Common myeloid progenitor, CD34-positive (primary cell): ENCODE measurements around the gene CMTM1.

ENCODE experiments used
- CTCF ChIA-PET: fragments of 350-600 bp; sonication (Branson Sonifier 250); formaldehyde crosslinking; loops from one replicate; lab custom pipeline; 2021; ENCODE audit warnings: antibody characterized with exemption; lab: Charles Lee
- POLR2A ChIA-PET: fragments of 350-600 bp; sonication (Branson Sonifier 250); formaldehyde crosslinking; loops from one replicate; lab custom pipeline; 2021; ENCODE audit warnings: antibody characterized with exemption; lab: Charles Lee
- DNase-seq, 3 donors: peaks; one replicate each; pipeline versions ENCODE4 v3.0.0 to v3.0.0-alpha.2; 2013
- H3K27ac ChIP-seq, 2 experiments: 1 replicate in 1 of 2; 2 replicates in 1 of 2; pipeline ENCODE4 v1.7.0; 2013; ENCODE audit warnings: inconsistent platforms in 2 of 2, low read length in 2 of 2, mild to moderate bottlenecking in 2 of 2, low read depth in 1 of 2, moderate library complexity in 1 of 2; ENCODE audit not compliant: severe bottlenecking in 2 of 2, insufficient read depth in 1 of 2, poor library complexity in 1 of 2
- H3K27me3 ChIP-seq, 5 experiments: replicated peaks in 2 of 5; 1 replicate in 3 of 5; 2 replicates in 2 of 5; pipeline versions ENCODE4 v1.6.1 to v1.7.0; 2013; ENCODE audit warnings: low read length in 4 of 5, mild to moderate bottlenecking in 2 of 5, moderate library complexity in 2 of 5, inconsistent platforms in 1 of 5; ENCODE audit not compliant: insufficient read depth in 5 of 5, control insufficient read depth in 4 of 5
- H3K36me3 ChIP-seq, 4 experiments: 1 replicate in 2 of 4; 2 replicates in 2 of 4; pipeline versions ENCODE4 v1.6.1 to v1.7.0; 2013; ENCODE audit warnings: low read length in 3 of 4, control low read depth in 1 of 4, mild to moderate bottlenecking in 1 of 4; ENCODE audit not compliant: control insufficient read depth in 4 of 4, insufficient read depth in 4 of 4
- H3K4me1 ChIP-seq, 4 experiments: 1 replicate in 3 of 4; 2 replicates in 1 of 4; pipeline versions ENCODE4 v1.6.1 to v1.7.1; 2013; ENCODE audit warnings: low read length in 3 of 4, mild to moderate bottlenecking in 3 of 4, control low read depth in 1 of 4, inconsistent platforms in 1 of 4, moderate library complexity in 1 of 4; ENCODE audit not compliant: control insufficient read depth in 4 of 4, insufficient read depth in 4 of 4; ENCODE audit errors: control extremely low read depth in 1 of 4
- H3K4me3 ChIP-seq, 7 experiments: 1 replicate in 4 of 7; 2 replicates in 3 of 7; pipeline versions ENCODE4 v1.5.1 to v1.7.0; 2013; ENCODE audit warnings: mild to moderate bottlenecking in 7 of 7, low read length in 6 of 7, moderate library complexity in 6 of 7, inconsistent platforms in 2 of 7, low read depth in 2 of 7, control low read depth in 1 of 7; ENCODE audit not compliant: insufficient read depth in 4 of 7, control insufficient read depth in 1 of 7; ENCODE audit errors: extremely low read depth in 1 of 7
- H3K9me3 ChIP-seq, 5 experiments: 1 replicate in 4 of 5; 2 replicates in 1 of 5; pipeline versions ENCODE4 v1.6.1 to v1.7.1; 2013; ENCODE audit warnings: low read length in 4 of 5, mild to moderate bottlenecking in 2 of 5, inconsistent platforms in 1 of 5, low read depth in 1 of 5, moderate library complexity in 1 of 5; ENCODE audit not compliant: control insufficient read depth in 4 of 5, insufficient read depth in 2 of 5; ENCODE audit errors: control extremely low read depth in 1 of 5
- WGBS: methylation state at CpG from one replicate; pipeline ENCODE4 v1.1.5; 2013; ENCODE audit not compliant: insufficient coverage; 5-methylcytosine and 5-hydroxymethylcytosine counted together

CMTM1 gene

GRCh38 chr16:66524601-66525164 lies 41.6 kb upstream of the CMTM1 start:
- POLR2A ChIA-PET = interaction anchor here (1.0 to 7.5 kb wide), 5 partner anchors 13 to 66 kb away, joined by 3 to 52 read pairs (median 4); partner anchors contain the start of genes CKLF and TK2
- WGBS = 17% methylated on average over 6 of the region's 6 CpGs
- CTCF ChIA-PET = interaction anchor here (0.6 to 11.7 kb wide), 11 partner anchors 9 to 79 kb away, joined by 3 to 168 read pairs (median 7); partner anchors contain the start of genes CKLF, CMTM2 and TK2
- peak; percentile 95 to 99 (median 97) for DNase-seq
- H3K27me3 ChIP-seq = no peaks in the 10 kb centered on the region
- no peaks in the 10 kb centered on the region for H3K9me3 ChIP-seq
- H3K4me1 ChIP-seq = peaks cover 35 to 76% (median 75%) of the 10 kb centered on the region in 4 experiments
- peaks cover 0 to 27% (median 3%) of the 10 kb centered on the region in 4 experiments for H3K36me3 ChIP-seq
- H3K27ac ChIP-seq = peak overlapping the region; percentile 80 to 81
- H3K4me3 ChIP-seq = peak overlapping the region in 4 of 7 experiments; percentile 4 to 48 (median 35)

GRCh38 chr16:66525396-66526180 lies 40.7 kb upstream of the CMTM1 start:
- WGBS = 40% methylated on average over 9 of the region's 9 CpGs
- peak; percentile 73 to 83 (median 79) for DNase-seq
- H3K27ac ChIP-seq = peak overlapping the region in 1 of 2 experiments; percentile 81
- ChIA-PET POLR2A (interaction anchor here (1.0 to 7.5 kb wide), 5 partner anchors 14 to 65 kb away, joined by 3 to 52 read pairs (median 4); partner anchors contain the start of genes CKLF and TK2), CTCF (interaction anchor here (0.7 to 11.7 kb wide), 9 partner anchors 8 to 83 kb away, joined by 3 to 168 read pairs (median 5); partner anchors contain the start of genes CKLF and TK2)
- peak overlapping the region in 3 of 7 experiments; percentile 3 to 27 (median 23) for H3K4me3 ChIP-seq
- H3K27me3 ChIP-seq = no peaks in the 10 kb centered on the region
- H3K36me3 ChIP-seq = peaks cover 3 to 34% (median 5%) of the 10 kb centered on the region in 4 experiments
- H3K9me3 ChIP-seq = no peaks in the 10 kb centered on the region
- H3K4me1 ChIP-seq = peaks cover 31 to 67% (median 66%) of the 10 kb centered on the region in 4 experiments

GRCh38 chr16:66528294-66528693 lies 37.9 kb upstream of the CMTM1 start:
- H3K36me3 ChIP-seq = peaks cover 7 to 43% (median 9%) of the 10 kb centered on the region in 4 experiments

GRCh38 chr16:66529475-66529874 lies 36.8 kb upstream of the CMTM1 start:
- Histone ChIP-seq H3K9me3 (no peaks in the 10 kb centered on the region), H3K4me3 (no peak overlapping the region), H3K27ac (no peak overlapping the region), H3K27me3 (no peaks in the 10 kb centered on the region), H3K4me1 (peaks cover 14 to 28% (median 28%) of the 10 kb centered on the region in 4 experiments), H3K36me3 (peaks cover 7 to 43% (median 9%) of the 10 kb centered on the region in 4 experiments)
- ChIA-PET CTCF (interaction anchor here (1.1 to 1.9 kb wide), 4 partner anchors 10 to 34 kb away, joined by 3 to 12 read pairs (median 4); no protein-coding TSS in a partner anchor), POLR2A (interaction anchor here (0.5 kb wide), 1 partner anchor 316 kb away, joined by 3 read pairs; no protein-coding TSS in a partner anchor)
- 88% methylated on average over 3 of the region's 6 CpGs for WGBS
- DNase-seq = no peak

More at GRCh38 chr16:66528294-66528693, 37.9 kb upstream of the CMTM1 start:
- Histone ChIP-seq H3K27me3 (no peaks in the 10 kb centered on the region), H3K9me3 (no peaks in the 10 kb centered on the region), H3K4me1 (peaks cover 16 to 40% (median 39%) of the 10 kb centered on the region in 4 experiments), H3K4me3 (no peak overlapping the region), H3K27ac (no peak overlapping the region)
- WGBS = 100% methylated on average over 5 of the region's 5 CpGs
- DNase-seq = no peak
- POLR2A ChIA-PET = no interaction called here
- CTCF ChIA-PET = interaction anchor here (1.2 to 11.7 kb wide), 9 partner anchors 8 to 143 kb away, joined by 3 to 168 read pairs (median 4); partner anchors contain the start of genes CKLF and TK2

- WGBS = 100% methylated on average over 1 of the region's 1 CpG
- peaks cover 7 to 42% (median 11%) of the 10 kb centered on the region in 4 experiments for H3K36me3 ChIP-seq
- no peak overlapping the region for H3K4me3 ChIP-seq
- no peak overlapping the region for H3K27ac ChIP-seq
- H3K9me3 ChIP-seq = no peaks in the 10 kb centered on the region
- POLR2A ChIA-PET = no interaction called here
- H3K4me1 ChIP-seq = peaks cover 0 to under 1% (median 0%) of the 10 kb centered on the region in 4 experiments
- CTCF ChIA-PET = interaction anchor here (0.5 to 1.9 kb wide), 4 partner anchors 13 to 69 kb away, joined by 3 to 5 read pairs (median 4); no protein-coding TSS in a partner anchor
- no peak for DNase-seq
- no peaks in the 10 kb centered on the region for H3K27me3 ChIP-seq
These were observed 31.9 kb upstream of the CMTM1 start for GRCh38 chr16:66534376-66534799.

- WGBS = 86% methylated on average over 3 of the region's 4 CpGs
- CTCF ChIA-PET = interaction anchor here (0.9 to 1.4 kb wide), 3 partner anchors 8 to 27 kb away, joined by 4 to 5 read pairs (median 5); no protein-coding TSS in a partner anchor
These were observed 29.7 kb upstream of the CMTM1 start for GRCh38 chr16:66536525-66536924.

More at GRCh38 chr16:66536525-66536924, 29.7 kb upstream of the CMTM1 start:
- DNase-seq = no peak
- Histone ChIP-seq H3K36me3 (peaks cover 0 to 23% (median 5%) of the 10 kb centered on the region in 4 experiments), H3K9me3 (no peaks in the 10 kb centered on the region), H3K27ac (no peak overlapping the region), H3K4me1 (peaks cover 5 to 10% (median 7%) of the 10 kb centered on the region in 4 experiments), H3K27me3 (no peaks in the 10 kb centered on the region), H3K4me3 (no peak overlapping the region)
- POLR2A ChIA-PET = interaction anchor here (0.6 kb wide), 1 partner anchor 53 kb away, joined by 8 read pairs; no protein-coding TSS in a partner anchor
